Parathyroid adenoma (tissue), 2 donors: ENCODE measurements around the gene NUDT15.

Experiments
- H2AFZ ChIP-seq: fragments of 300-600 bp; sonication (generic); one replicate; pipeline ENCODE4 v1.7.0; 2017; ENCODE audit warnings: antibody characterized with exemption, mild to moderate bottlenecking
- H3K27ac ChIP-seq: fragments of 300-600 bp; sonication (generic); one replicate; pipeline ENCODE4 v1.7.0; 2017
- H3K27me3 ChIP-seq: fragments of 300-600 bp; sonication (generic); one replicate; pipeline ENCODE4 v1.7.0; 2017; ENCODE audit warnings: low read length; ENCODE audit not compliant: control insufficient read depth, insufficient read depth
- H3K36me3 ChIP-seq: fragments of 300-600 bp; sonication (generic); one replicate; pipeline ENCODE4 v1.7.0; 2017; ENCODE audit warnings: low read length; ENCODE audit not compliant: control insufficient read depth, insufficient read depth
- H3K4me1 ChIP-seq: fragments of 300-600 bp; sonication (generic); one replicate; pipeline ENCODE4 v1.7.0; 2017; ENCODE audit warnings: control low read depth
- H3K4me2 ChIP-seq: fragments of 300-600 bp; sonication (generic); one replicate; pipeline ENCODE4 v1.7.0; 2017; ENCODE audit warnings: low read length
- H3K4me3 ChIP-seq: fragments of 300-600 bp; sonication (generic); one replicate; pipeline ENCODE4 v1.7.0; 2017; ENCODE audit warnings: low read depth, low read length
- H3K79me2 ChIP-seq: fragments of 300-600 bp; sonication (generic); one replicate; pipeline ENCODE4 v1.7.0; 2017; ENCODE audit warnings: control low read depth
- H3K9ac ChIP-seq: fragments of 300-600 bp; sonication (generic); one replicate; pipeline ENCODE4 v1.7.0; 2017; ENCODE audit warnings: mild to moderate bottlenecking
- H3K9me3 ChIP-seq: fragments of 300-600 bp; sonication (generic); one replicate; pipeline ENCODE4 v1.7.0; 2017; ENCODE audit warnings: low read length; ENCODE audit not compliant: control insufficient read depth
- CTCF ChIP-seq: fragments of 300-600 bp; sonication (generic); IDR thresholded peaks from one replicate; pipeline ENCODE4 v1.7.0; 2017; ENCODE audit warnings: antibody characterized with exemption, mild to moderate bottlenecking
- donor health status: primary hyperparathyroidism.

NUDT15 gene

GRCh38 chr13:48037346-48038173 is at the start of gene NUDT15:
Gene NUDT15 (plus strand): TSS chr13:48037726. CDS start chr13:48037747, 21 bp downstream.
- peak; percentile 89 for TF ChIP-seq CTCF
- no peaks in the 10 kb centered on the region for H3K27me3 ChIP-seq
- no peaks in the 10 kb centered on the region for H3K79me2 ChIP-seq
- no peaks in the 10 kb centered on the region for H3K9me3 ChIP-seq
- no peaks in the 10 kb centered on the region for H3K36me3 ChIP-seq
- no peaks in the 10 kb centered on the region for H3K4me1 ChIP-seq
- peak within 1 kb of the TSS; percentile 28 for H3K9ac ChIP-seq
- peak within 1 kb of the TSS; percentile 93 for H3K27ac ChIP-seq
- H2AFZ ChIP-seq = peak within 1 kb of the TSS; percentile 92
- H3K4me2 ChIP-seq = peak within 1 kb of the TSS; percentile 71
- H3K4me3 ChIP-seq = peak within 1 kb of the TSS; percentile 72

- Histone ChIP-seq H3K4me3 (no peak overlapping the region), H3K36me3 (no peaks in the 10 kb centered on the region), H2AFZ (no peak overlapping the region), H3K4me1 (no peaks in the 10 kb centered on the region), H3K9ac (no peak overlapping the region), H3K4me2 (no peak overlapping the region), H3K9me3 (no peaks in the 10 kb centered on the region), H3K27ac (no peak overlapping the region), H3K27me3 (no peaks in the 10 kb centered on the region), H3K79me2 (no peaks in the 10 kb centered on the region)
- no peak for TF ChIP-seq CTCF
Measured at GRCh38 chr13:47990427-47990826, 47.1 kb upstream of the NUDT15 start.

GRCh38 chr13:47990920-47991466 is 46.5 kb upstream of the NUDT15 start:
- no peaks in the 10 kb centered on the region for H3K27me3 ChIP-seq
- no peak for TF ChIP-seq CTCF
- no peaks in the 10 kb centered on the region for H3K79me2 ChIP-seq
- no peak overlapping the region for H3K4me2 ChIP-seq
- no peak overlapping the region for H2AFZ ChIP-seq
- no peak overlapping the region for H3K27ac ChIP-seq
- H3K4me3 ChIP-seq = no peak overlapping the region
- H3K9ac ChIP-seq = no peak overlapping the region
- no peaks in the 10 kb centered on the region for H3K36me3 ChIP-seq
- no peaks in the 10 kb centered on the region for H3K9me3 ChIP-seq
- H3K4me1 ChIP-seq = no peaks in the 10 kb centered on the region

- no peak overlapping the region for H2AFZ ChIP-seq
- H3K4me3 ChIP-seq = no peak overlapping the region
- H3K27ac ChIP-seq = no peak overlapping the region
- H3K9me3 ChIP-seq = no peaks in the 10 kb centered on the region
- no peaks in the 10 kb centered on the region for H3K36me3 ChIP-seq
- H3K4me1 ChIP-seq = no peaks in the 10 kb centered on the region
- H3K79me2 ChIP-seq = no peaks in the 10 kb centered on the region
- no peak overlapping the region for H3K4me2 ChIP-seq
- TF ChIP-seq CTCF = no peak
- no peaks in the 10 kb centered on the region for H3K27me3 ChIP-seq
- no peak overlapping the region for H3K9ac ChIP-seq
Measured at GRCh38 chr13:47991859-47992258, 45.7 kb upstream of the NUDT15 start.
